ENCODE measurements around the gene RPL31. TPM values are rescaled to one million over a fixed set of nuclear protein-coding genes. Genes with fewer than 3 reads are reported as not detected.

Gene RPL31
- total RNA-seq, 1 experiment from 2014 or later, result 1,893 TPM

GRCh38 chr2:100995309-100996075, 6.6 kb upstream of the RPL31 start:
- Histone ChIP-seq H3T11ph (ENCODE audit: low read length) (no peak overlapping the region), H3K27me3 (ENCODE audit: insufficient read depth, low read length) (no peaks in the 10 kb centered on the region), H4K20me1 (ENCODE audit: control insufficient read depth, insufficient read depth, insufficient read length) (no peaks in the 10 kb centered on the region), H4K5ac (ENCODE audit: insufficient read length, low read depth, low read length) (no peak overlapping the region), H3K18ac (ENCODE audit: insufficient read length, low read depth, low read length) (no peak overlapping the region), H3K4me2 (ENCODE audit: insufficient read depth, insufficient read length, low read length) (no peak overlapping the region), H2AK5ac (ENCODE audit: insufficient read length, low read length) (no peak overlapping the region), H2BK15ac (ENCODE audit: low read depth, low read length) (no peak overlapping the region), H3K79me1 (ENCODE audit: insufficient read depth, low read depth, low read length, poor library complexity, severe bottlenecking) (no peaks in the 10 kb centered on the region), H3K9ac (ENCODE audit: extremely low read depth, insufficient read length, low read length) (no peak overlapping the region), H3K4ac (ENCODE audit: low read depth, low read length) (no peak overlapping the region), H3K4me1 (ENCODE audit: insufficient read depth, low read length) (no peaks in the 10 kb centered on the region), H3K27ac (ENCODE audit: insufficient read length, low read depth, low read length) (no peak overlapping the region), H3K79me2 (ENCODE audit: insufficient read depth, low read length) (no peaks in the 10 kb centered on the region), H4K8ac (replicated peaks; ENCODE audit: insufficient read length, low read depth, low read length) (no peak overlapping the region), H4K91ac (ENCODE audit: insufficient read length, low read depth, low read length) (no peak overlapping the region), H3K56ac (ENCODE audit: insufficient read length, low read depth, low read length) (no peak overlapping the region), H2AFZ (ENCODE audit: low read length) (no peak overlapping the region), H2BK20ac (ENCODE audit: low read depth, low read length, poor library complexity, severe bottlenecking) (no peak overlapping the region), H2BK120ac (ENCODE audit: low read depth, low read length, poor library complexity, severe bottlenecking) (no peak overlapping the region), H3K9me3 (ENCODE audit: control insufficient read depth, low read depth, low read length) (no peaks in the 10 kb centered on the region), H3K23me2 (ENCODE audit: insufficient read length, low read depth, low read length, poor library complexity, severe bottlenecking) (no peaks in the 10 kb centered on the region), H3K14ac (ENCODE audit: insufficient read depth, low read length) (no peak overlapping the region), H2BK5ac (ENCODE audit: insufficient read length, low read length) (no peak overlapping the region), H3K23ac (ENCODE audit: insufficient read length, low read depth, low read length) (no peak overlapping the region), H2BK12ac (ENCODE audit: insufficient read length, low read depth, low read length) (no peak overlapping the region)
- no CpG with 5 or more reads among the region's 28 CpGs for WGBS (ENCODE audit: extremely low coverage, insufficient read length, low lambda C conversion rate)
- Mint-ChIP-seq H3K4me1 (peaks cover 2 to 10% of the 10 kb centered on the region in 2 experiments; a peak in 3 of 4 replicates), H3K9me3 (no peaks in the 10 kb centered on the region), H3K4me3 (no peak overlapping the region), H3K36me3 (ENCODE audit: insufficient read depth in 1 of 3, low read depth in 3 of 3) (no peaks in the 10 kb centered on the region), H3K27ac (no peak overlapping the region), H3K27me3 (ENCODE audit: low read depth) (peaks cover 2% of the 10 kb centered on the region)
- no peak for TF ChIP-seq CTCF (conservative IDR thresholded peaks at IDR 0.05)
- no peak for DNase-seq
